ENCODE results near the gene MERTK.

- TF ChIP-seq, protein P1, sequence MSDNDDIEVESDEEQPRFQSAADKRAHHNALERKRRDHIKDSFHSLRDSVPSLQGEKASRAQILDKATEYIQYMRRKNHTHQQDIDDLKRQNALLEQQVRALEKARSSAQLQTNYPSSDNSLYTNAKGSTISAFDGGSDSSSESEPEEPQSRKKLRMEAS (IDR thresholded peaks at IDR 0.05): no peak
- no peak for TF ChIP-seq CTCF (IDR thresholded peaks at IDR 0.05; ENCODE audit: control extremely low read depth in 1 of 3, insufficient read depth in 1 of 3, low read depth in 1 of 3, low read length in 3 of 3)
Observed at GRCh38 chr2:111985514-111985913, 87.1 kb downstream of the MERTK start.

Measured in H1 (cell line).